IMR-90 (cell line): ENCODE measurements around the gene SPAG4.

Source experiments
- BHLHE40 ChIP-seq: fragments of 150-350 bp; IDR thresholded peaks from 2 replicates; pipeline ENCODE4 v1.6.1; 2016; ENCODE audit warnings: mild to moderate bottlenecking, low read depth, low read length
- CEBPB ChIP-seq: IDR thresholded peaks from 2 replicates; pipeline ENCODE4 v1.6.1; 2012; ENCODE audit warnings: low read depth, low read length, improper control_type of control experiment
- CTCF ChIP-seq: conservative IDR thresholded peaks from 2 replicates; pipeline ENCODE4 v1.5.1; 2012; ENCODE audit warnings: mild to moderate bottlenecking, low read depth, low read length, improper control_type of control experiment
- FOS ChIP-seq: fragments of 150-350 bp; IDR thresholded peaks from 2 replicates; pipeline ENCODE4 v1.6.1; 2016; ENCODE audit warnings: low read depth, low read length
- MAFK ChIP-seq: IDR thresholded peaks from 2 replicates; pipeline ENCODE4 v1.6.1; 2012; ENCODE audit warnings: low read depth, low read length, improper control_type of control experiment
- MAZ ChIP-seq: IDR thresholded peaks from 2 replicates; pipeline ENCODE4 v1.6.1; 2012; ENCODE audit warnings: low read depth, mild to moderate bottlenecking, low read length, improper control_type of control experiment, moderate library complexity, borderline replicate concordance
- MXI1 ChIP-seq: IDR thresholded peaks from 2 replicates; pipeline ENCODE4 v1.6.1; 2012; ENCODE audit warnings: low read depth, mild to moderate bottlenecking, low read length, moderate library complexity, borderline replicate concordance
- NFE2L2 ChIP-seq: fragments of 150-350 bp; IDR thresholded peaks from 2 replicates; pipeline ENCODE4 v1.6.1; 2016; ENCODE audit warnings: low read depth, mild to moderate bottlenecking, low read length
- POLR2A ChIP-seq: IDR thresholded peaks from 2 replicates; pipeline ENCODE4 v1.6.1; 2012; ENCODE audit warnings: mild to moderate bottlenecking, low read depth, low read length
- RAD21 ChIP-seq: IDR thresholded peaks from 2 replicates; pipeline ENCODE4 v1.6.1; 2012; ENCODE audit warnings: low read length, improper control_type of control experiment
- RFX5 ChIP-seq: IDR thresholded peaks from 2 replicates; pipeline ENCODE4 v1.8.0; 2012; ENCODE audit warnings: low read depth, mild to moderate bottlenecking, low read length, moderate library complexity
- SMC3 ChIP-seq: fragments of 150-350 bp; IDR thresholded peaks from 2 replicates; pipeline ENCODE4 v1.6.1; 2016; ENCODE audit warnings: low read depth, mild to moderate bottlenecking, antibody characterized with exemption, low read length, moderate library complexity
- USF2 ChIP-seq: fragments of 150-350 bp; IDR thresholded peaks from 2 replicates; pipeline ENCODE4 v1.6.1; 2017; ENCODE audit warnings: mild to moderate bottlenecking, antibody characterized with exemption, low read length, low read depth

DNA sequence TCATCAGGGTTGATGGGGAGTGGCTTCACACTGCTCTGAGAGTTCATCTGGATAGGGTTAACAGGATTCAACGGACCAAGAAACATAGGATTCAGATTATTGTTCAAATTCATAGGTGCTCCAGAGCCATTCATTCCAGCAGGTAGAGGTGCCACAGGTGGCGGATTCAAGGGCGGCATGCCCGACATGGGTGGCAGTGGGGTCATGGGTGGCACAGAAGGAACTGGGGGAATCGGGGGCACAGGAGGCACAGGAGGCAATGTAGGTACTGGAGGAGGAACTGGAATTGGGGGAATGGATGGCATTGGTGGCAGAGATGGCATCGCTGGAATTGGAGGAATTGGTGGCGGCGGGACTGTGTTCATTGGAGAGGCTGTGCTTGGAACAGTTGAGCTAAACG, 38.8 kb downstream of the SPAG4 start:
- TF ChIP-seq CTCF, result no peak
- no peak for TF ChIP-seq POLR2A
- no peak for TF ChIP-seq USF2
- no peak for TF ChIP-seq RFX5
- no peak for TF ChIP-seq RAD21
- TF ChIP-seq NFE2L2, result no peak
- no peak for TF ChIP-seq MAFK
- TF ChIP-seq CEBPB, result no peak
- no peak for TF ChIP-seq MXI1
- no peak for TF ChIP-seq FOS
- TF ChIP-seq SMC3, result no peak
- TF ChIP-seq BHLHE40, result no peak
- TF ChIP-seq MAZ, result no peak
